OCI-LY7 (cell line): ENCODE data around the gene SERPINA12.

Experiments used
- EZH2phosphoT487 ChIP-seq: fragments of 200-600 bp; sonication (generic); IDR thresholded peaks from 2 replicates; pipeline ENCODE4 v1.6.1; 2018; ENCODE audit warnings: low read depth, borderline replicate concordance, mild to moderate bottlenecking, mixed run types, antibody characterized with exemption, low read length, moderate library complexity, mixed read lengths
- TF ChIP-seq, protein P1 (sequence below): fragments of 200-600 bp; sonication (generic); conservative IDR thresholded peaks from 2 replicates; pipeline ENCODE4 v1.5.1; 2014; ENCODE audit warnings: mild to moderate bottlenecking, antibody characterized with exemption, low read length, moderate library complexity, mixed read lengths

DNA sequence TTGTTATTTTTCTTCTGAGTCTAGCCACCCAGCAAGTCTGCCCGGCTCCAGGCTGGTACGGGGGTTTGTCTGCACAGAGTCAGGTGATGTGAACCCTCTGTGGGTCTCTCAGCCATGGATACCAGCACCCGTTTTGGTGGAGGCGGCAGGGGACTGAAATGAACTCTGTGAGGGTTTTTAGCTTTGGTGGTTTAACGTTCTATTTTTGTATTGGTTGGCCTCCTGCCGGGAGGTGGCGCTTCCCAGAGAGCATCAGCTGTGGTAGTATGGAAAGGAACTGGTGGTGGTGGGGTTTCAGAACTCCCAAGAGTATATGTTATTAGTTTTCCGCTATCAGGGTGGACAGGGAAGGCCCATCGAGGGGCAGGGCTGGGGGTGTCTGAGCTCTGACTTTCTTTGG, 46.7 kb upstream of the SERPINA12 start:
- TF ChIP-seq, protein P1, sequence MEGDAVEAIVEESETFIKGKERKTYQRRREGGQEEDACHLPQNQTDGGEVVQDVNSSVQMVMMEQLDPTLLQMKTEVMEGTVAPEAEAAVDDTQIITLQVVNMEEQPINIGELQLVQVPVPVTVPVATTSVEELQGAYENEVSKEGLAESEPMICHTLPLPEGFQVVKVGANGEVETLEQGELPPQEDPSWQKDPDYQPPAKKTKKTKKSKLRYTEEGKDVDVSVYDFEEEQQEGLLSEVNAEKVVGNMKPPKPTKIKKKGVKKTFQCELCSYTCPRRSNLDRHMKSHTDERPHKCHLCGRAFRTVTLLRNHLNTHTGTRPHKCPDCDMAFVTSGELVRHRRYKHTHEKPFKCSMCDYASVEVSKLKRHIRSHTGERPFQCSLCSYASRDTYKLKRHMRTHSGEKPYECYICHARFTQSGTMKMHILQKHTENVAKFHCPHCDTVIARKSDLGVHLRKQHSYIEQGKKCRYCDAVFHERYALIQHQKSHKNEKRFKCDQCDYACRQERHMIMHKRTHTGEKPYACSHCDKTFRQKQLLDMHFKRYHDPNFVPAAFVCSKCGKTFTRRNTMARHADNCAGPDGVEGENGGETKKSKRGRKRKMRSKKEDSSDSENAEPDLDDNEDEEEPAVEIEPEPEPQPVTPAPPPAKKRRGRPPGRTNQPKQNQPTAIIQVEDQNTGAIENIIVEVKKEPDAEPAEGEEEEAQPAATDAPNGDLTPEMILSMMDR = no peak
- TF ChIP-seq EZH2phosphoT487 = no peak
